ENCODE data around the gene KLK2.

DNA sequence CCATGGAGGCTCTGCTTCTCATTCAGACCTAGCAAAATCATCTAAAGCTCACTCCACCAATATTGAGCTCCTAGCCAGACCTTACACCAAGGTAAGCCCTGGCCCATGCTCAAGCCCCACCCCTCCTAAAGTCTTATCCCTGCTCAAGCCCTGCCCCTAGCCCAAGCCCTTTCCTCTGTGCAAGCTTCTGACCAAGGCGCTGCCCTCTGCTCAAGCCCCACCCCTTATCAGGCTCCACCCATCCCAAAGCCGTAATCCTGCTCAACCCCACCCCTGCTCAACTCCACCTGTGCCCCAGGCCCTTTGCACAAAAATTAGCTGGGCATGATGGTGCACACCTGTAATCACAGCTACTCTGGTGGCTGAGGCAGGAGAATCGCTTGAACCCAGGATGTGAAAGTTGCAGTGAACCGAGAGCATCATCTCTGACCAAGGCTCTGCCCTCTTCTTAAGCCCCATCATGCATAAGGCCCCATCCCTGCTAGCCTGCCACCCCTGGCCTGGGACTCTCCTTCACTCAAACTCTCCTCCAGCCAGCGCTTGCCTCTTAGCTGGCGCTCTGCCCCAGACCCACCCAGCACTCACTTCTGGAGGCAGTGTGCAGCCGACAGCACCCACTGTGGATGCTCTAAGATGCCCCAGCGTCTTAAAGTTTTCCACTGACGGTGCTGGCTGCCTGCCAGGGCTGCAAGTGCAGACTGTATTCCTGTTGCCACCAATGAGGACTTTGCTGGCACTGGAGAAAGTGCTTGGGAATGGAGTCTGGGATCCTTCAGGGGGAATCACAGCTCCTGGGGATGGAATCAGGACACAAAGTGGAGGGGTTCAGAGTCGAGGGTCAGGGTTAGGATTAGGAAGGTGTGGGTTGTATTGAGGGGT, 21.5 kb downstream of the KLK2 start:
- TF ChIP-seq, protein P1, sequence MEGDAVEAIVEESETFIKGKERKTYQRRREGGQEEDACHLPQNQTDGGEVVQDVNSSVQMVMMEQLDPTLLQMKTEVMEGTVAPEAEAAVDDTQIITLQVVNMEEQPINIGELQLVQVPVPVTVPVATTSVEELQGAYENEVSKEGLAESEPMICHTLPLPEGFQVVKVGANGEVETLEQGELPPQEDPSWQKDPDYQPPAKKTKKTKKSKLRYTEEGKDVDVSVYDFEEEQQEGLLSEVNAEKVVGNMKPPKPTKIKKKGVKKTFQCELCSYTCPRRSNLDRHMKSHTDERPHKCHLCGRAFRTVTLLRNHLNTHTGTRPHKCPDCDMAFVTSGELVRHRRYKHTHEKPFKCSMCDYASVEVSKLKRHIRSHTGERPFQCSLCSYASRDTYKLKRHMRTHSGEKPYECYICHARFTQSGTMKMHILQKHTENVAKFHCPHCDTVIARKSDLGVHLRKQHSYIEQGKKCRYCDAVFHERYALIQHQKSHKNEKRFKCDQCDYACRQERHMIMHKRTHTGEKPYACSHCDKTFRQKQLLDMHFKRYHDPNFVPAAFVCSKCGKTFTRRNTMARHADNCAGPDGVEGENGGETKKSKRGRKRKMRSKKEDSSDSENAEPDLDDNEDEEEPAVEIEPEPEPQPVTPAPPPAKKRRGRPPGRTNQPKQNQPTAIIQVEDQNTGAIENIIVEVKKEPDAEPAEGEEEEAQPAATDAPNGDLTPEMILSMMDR (IDR thresholded peaks at IDR 0.05; ENCODE audit: poor library complexity, severe bottlenecking) = no peak
- TF ChIP-seq POLR2AphosphoS5 (IDR thresholded peaks at IDR 0.05) (no peak), SMC3 (conservative IDR thresholded peaks at IDR 0.05; ENCODE audit: poor library complexity) (no peak), MXI1 (conservative IDR thresholded peaks at IDR 0.05; ENCODE audit: poor library complexity, severe bottlenecking) (no peak)

Data from neural cell (in vitro differentiated cells).